NCI-H128 (cell line): ENCODE measurements around the gene RAB44.
"Not testable (repeated sequence)": the region's sequence is repeated elsewhere in the genome, so short reads cannot be mapped to it uniquely, and the experiment has no call there.

Experiments
- DNase-seq: peaks from one replicate; lab custom pipeline; 2025; ENCODE audit not compliant: unreplicated experiment; lab: John Stamatoyannopoulos, UW

The RAB44 gene

DNA sequence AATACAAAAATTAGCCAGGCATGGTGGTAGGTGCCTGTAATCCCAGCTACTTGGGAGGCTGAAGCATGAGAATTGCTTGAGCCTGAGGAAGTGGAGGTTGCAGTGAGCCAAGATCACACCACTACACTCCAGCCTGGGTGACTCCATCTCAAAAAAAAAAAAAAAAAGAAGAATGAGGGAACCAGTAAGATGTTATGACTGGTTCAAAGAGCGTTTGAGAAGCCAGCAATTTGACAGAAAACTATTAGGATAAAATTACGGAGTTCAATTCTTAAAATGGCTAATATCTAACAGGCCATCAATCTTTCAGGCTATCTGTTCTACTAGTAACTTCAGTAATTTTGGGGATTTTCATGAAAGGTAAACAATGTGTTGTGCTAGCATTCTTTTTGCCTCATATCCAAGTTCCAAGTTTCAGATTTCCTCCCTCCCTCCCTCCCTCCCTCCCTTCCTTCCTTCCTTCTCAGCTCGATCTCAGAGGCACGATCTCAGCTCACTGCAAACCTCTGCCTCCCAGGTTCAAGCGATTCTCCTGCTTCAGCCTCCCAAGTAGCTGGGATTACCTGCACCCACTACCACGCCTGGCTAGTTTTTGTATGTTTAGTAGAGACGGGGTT lies 7.4 kb downstream of the RAB44 start:
- DNase-seq: not testable (repeated sequence)

DNA sequence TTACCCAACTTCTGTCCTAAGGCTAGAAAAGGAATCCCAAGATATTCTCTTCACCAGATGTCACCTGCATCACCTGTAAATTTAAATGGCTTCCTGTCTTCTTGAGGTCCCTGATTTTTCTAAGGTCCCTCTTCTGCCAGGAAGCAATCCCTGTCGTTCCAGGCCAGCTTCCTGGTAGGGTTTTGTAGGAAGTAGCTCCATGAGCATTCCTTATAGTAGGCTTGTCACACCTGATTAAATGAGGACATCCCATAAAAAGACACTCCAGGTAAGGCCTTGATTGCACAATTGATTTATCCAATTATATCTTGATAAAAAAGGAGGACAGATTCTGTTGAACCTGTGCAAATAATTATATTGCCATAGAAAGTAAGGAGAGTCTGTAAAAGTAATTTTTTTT lies 8.7 kb downstream of the RAB44 start:
- DNase-seq: no peak

- DNase-seq: no peak
Measured at GRCh38 chr6:36712816-36713215, 15.2 kb downstream of the RAB44 start.

GRCh38 chr6:36713846-36714245 lies 16.2 kb downstream of the RAB44 start:
- DNase-seq: no peak

- DNase-seq: no peak
Measured at GRCh38 chr6:36714511-36714910, 16.9 kb downstream of the RAB44 start.

- no peak for DNase-seq
Measured at GRCh38 chr6:36715469-36715868, 17.8 kb downstream of the RAB44 start.

GRCh38 chr6:36716476-36717093 lies 19.0 kb downstream of the RAB44 start:
- DNase-seq: no peak

DNA sequence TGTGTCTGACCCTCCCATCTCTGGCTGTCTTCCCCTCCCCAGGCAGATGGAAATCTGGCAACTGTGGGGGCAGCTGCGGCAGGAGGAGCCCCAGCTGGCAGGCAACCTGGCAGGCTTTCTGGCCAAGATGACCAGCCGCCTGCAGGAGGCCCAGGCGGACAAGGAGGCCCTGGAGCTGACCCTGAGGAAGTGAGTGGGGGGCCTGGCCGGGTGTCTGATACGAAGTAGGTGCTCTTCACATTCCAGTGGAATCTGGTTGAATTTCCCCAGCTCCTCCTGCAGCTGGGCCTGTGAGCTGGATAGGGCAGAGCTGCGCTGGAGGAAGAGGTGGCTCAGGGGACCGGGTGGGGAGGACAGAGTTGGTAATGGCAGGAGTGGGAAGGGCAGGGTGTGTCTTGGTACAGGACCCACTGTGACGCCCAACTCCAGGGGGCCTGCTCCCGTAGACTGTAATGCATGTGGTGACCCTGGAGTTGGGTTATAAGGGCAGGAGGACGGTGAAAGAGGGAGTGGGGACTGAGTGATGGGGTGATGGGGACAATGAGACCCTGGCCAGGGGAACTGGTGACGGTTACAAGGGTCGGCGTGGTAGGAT lies 19.7 kb downstream of the RAB44 start:
- no peak for DNase-seq

GRCh38 chr6:36717871-36718540 lies 20.4 kb downstream of the RAB44 start:
- no peak for DNase-seq

GRCh38 chr6:36718560-36718959 lies 20.9 kb downstream of the RAB44 start:
- DNase-seq: no peak

GRCh38 chr6:36719126-36719525 lies 21.5 kb downstream of the RAB44 start:
- no peak for DNase-seq

DNA sequence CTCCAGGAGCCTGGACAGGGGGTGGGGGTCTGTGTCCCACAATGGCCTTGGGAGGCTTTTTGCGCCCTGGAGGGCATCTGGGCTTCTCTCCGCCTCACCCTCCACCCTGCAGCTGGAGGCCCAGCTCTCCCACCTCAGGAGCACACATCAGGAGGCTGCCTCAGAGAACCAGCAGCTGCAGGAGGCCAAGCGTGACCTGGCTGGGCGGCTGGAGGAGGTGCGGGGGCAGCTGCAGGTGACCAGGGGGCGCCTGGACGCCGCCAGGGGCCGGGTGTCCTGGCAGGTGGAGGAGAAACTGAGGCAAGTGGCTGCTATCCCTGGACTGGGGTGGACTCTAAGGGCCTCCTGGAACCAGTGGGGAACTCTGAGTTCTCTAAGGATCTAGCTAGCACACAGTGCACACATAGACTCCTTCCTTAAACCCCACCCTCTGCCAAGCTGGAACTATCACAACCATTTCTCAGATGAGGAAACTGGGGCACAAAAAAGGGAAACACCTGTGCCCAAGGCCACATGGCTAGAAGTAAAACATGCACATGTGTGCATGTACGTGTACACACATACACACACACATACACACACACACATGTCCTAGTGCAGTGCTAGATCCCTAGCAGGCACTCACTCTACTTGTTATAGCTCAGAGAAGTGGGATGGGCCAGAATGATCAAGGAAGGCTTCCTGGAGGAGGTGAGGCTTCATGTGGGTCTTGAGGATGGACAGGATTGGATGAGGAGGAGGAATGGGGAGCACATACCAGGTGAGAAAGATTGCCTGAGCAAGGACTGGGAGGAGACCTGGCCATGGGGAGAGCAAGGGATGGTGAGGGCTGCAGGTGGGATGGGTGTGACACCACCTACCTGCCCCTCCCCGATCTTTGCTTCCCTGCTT lies 22.9 kb downstream of the RAB44 start:
- DNase-seq: no peak

GRCh38 chr6:36721369-36722140 lies 23.9 kb downstream of the RAB44 start:
- no peak for DNase-seq

DNA sequence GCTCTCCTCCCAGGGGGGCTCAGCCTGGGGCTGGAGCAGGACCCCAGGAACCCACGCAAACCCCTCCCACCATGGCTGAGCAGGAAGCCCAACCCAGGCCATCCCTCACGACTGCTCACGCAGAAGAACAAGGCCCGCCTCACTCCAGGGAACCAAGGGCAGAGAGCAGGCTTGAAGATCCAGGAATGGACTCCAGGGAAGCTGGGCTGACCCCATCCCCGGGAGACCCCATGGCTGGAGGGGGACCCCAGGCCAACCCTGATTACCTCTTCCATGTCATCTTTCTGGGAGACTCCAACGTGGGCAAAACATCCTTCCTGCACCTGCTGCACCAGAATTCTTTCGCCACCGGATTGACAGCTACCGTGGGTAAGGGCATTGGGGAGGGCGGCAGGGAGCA lies 24.7 kb downstream of the RAB44 start:
- DNase-seq: no peak

DNA sequence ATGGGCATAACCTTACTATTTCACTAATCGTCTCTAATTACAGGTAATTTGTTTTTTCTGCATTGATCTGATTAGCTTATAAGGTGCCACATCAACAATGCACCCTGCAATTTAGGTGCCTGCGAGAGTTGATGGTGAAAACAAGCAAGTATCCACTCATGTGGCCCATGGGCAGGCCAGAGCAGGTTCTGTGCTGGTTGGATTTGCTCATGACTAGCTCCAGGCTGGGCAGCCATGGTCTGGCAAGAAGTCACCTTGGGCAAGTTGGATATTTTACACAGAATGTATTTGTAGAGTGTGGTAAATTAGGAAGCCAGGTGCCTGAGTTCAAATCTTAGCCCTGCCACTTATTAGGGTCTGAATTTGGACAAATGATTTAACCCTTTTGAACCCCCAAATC lies 25.3 kb downstream of the RAB44 start:
- DNase-seq: no peak

DNA sequence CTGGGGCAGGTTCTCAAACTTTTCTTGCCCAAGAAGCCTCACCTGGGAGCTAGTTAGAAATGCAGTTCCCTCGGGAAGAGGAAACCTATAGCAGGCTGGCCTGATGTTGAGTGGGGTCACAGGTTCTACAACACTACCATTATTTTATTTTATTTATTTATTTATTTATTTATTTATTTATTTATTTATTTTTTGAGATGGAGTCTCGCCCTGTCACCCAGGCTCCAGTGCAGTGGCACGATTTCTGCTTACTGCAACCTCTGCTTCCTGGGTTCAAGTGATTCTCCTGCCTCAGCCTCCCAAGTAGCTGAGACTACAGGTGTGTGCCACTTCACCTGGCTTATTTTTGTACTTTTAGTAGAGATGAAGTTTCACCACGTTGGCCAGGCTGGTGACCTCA lies 26.4 kb downstream of the RAB44 start:
- not testable (repeated sequence) for DNase-seq

GRCh38 chr6:36724514-36725390 lies 27.1 kb downstream of the RAB44 start:
- DNase-seq: no peak

GRCh38 chr6:36725581-36725980 lies 28.0 kb downstream of the RAB44 start:
- no peak for DNase-seq

DNA sequence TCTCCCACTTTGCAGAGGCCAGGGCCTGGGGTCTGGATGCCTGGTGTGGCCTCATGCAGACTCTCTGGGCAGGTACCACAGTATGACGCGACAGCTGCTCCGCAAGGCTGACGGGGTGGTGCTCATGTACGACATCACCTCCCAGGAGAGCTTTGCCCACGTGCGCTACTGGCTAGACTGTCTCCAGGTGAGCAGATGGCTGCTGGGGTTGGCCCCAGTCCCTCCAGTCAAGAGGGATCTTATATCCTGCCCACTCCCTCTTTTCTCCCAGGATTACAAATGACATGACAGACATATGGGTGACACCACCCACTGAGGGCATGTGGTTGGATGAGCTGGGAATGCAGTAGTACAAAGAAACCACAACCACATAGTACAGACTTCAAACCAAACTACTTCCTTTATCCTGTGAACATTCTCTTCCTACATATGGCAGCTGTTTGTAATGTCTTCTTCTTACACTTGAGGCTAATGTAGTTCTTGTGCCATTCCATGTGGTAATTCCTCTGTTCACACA lies 29.9 kb downstream of the RAB44 start:
- DNase-seq: no peak
